Inferior parietal cortex (tissue), 1 donor: ENCODE measurements around the gene CNIH3.

Experiments used
- DNase-seq: peaks from one replicate; pipeline ENCODE4 v3.0.0-alpha.2; 2016; ENCODE audit errors: extremely low spot score

The CNIH3 gene

DNA sequence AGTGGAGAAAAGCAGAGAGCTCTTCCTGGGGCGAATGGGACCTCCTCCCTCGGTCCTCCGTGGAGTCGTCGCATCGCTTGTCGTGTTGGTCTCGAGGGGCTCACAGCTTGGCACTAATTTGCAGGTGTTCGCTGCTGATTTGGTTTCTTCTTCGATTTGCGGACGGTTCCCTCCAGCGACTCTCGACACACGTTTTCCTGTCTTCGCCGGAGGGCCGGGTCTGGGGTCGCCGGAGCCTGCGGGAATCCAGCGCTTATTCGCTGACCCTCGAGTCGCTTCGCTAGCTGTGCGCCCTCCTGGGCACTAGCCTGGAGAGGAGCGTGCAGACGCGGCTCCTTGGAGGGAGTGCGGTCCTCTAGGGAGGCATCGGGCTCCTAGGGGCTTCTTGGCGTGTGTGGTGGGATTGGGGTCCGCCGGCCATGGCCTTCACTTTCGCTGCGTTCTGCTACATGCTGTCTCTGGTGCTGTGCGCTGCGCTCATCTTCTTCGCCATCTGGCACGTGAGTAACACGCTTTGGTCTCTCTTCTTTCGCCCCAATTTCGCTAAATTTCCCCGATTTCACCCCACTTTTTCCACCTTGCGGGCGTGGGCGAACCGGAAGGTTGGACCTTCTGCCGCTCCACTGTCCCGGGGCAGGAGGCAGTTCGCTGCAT is 766 bp downstream of the CNIH3 start:
- no peak for DNase-seq

DNA sequence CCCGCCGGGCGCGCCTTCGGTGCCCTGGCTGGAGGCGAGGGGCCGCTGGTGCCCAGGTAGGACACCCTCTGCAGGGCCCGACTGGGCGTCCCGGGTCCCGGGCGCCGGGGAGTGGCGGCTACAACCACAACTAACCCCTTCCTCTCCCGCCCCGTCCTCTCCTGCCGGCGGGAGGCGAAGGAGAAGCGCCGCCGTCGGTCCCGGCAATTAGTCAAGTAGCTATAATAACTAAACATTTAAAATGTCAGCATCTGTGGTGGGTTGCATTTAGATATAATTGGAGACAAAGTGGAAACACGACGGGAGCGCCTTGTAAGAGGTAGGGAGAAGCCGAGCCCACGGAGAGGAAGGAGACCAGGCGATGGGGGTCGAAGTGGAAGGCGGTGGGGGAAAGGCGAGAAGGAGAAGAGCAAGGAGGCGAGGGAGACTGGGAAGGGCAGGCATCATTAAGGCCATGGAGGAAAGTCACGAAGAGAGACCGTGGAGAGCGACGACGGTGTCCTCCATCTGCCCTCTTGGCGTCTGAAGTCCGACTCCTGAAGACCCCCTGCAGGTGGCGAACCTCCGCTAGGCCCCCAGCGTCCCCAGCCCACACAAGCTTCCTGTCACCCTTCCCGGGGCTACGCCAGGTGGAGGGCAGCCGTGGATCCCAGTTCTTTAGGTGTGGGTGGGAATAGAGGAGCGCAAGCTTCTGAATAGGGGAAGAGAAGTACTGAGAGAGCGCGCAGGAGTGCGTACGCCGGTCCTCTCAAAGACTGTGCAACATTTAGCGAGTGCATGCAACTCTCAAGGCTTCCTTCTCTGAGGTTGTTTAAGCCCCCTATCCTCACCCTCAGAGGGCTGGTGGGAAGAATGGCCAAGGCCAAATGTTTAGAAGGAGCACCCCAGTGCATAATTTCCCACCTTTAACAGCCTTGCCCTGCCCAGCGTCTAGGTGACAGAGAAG is 1.6 kb downstream of the CNIH3 start:
- DNase-seq = no peak

GRCh38 chr1:224619209-224619608 is 3.1 kb downstream of the CNIH3 start:
- no peak for DNase-seq

GRCh38 chr1:224620105-224620504 is 4.0 kb downstream of the CNIH3 start:
- DNase-seq = no peak

DNA sequence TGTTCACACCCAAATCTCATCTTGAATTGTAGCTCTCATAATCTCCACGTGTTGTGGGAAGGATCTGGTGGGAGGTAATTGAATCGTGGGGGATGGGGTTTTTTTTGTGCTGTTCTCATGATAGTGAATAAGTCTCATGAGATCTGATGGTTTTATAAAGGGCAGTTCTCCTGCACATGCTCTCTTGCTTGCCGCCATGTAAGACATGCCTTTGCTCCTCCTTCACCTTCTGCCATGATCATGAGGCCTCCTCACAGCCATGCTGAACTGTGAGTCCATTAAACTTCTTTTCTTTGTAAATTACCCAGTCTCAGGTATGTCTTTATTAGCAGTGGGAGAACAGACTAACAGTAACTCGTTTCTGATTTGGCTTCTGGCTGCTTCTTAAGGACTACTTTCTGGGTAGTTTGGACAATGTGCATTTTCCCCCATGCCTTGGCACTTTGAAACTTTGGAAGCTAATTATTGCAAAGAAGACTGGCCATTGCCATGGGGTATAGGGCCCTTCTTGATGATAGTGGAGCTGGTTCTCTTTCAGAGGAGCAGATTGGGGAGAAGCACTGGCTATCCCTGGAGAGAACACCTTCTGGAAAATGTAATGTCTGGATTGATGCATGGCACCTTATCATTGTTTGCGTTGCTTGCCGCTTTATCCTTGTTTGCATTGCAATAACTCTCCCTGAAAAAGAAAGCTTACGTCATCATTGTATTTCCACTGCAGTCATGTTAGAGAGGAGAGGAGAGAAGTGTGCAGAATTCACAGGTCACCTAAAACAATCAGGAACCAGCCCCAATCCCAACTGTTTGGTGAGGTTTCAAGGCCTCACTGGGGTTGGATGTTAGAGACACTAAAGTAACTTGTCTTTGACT is 5.9 kb downstream of the CNIH3 start:
- DNase-seq = no peak

GRCh38 chr1:224622831-224623230 is 6.7 kb downstream of the CNIH3 start:
- DNase-seq = no peak

DNA sequence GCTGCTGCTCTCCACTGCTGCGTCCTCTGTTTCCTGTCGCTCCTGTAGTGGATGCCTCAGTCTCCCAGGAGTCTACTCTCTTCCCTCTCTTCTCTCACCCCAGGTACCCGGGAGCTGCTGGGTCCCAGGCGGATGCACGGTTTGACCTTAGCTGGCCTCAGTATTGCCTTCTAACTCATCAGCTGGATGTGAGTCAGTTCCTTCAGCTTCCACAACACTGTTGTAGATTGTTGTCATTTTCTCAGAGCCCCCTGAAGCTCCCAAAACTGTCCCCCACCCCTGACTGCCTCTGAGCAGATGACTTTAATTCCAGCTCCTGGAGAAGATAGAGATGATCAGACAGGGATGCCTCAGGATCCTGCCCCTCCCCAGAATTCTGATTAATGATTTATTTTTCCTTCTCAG is 7.2 kb downstream of the CNIH3 start:
- no peak for DNase-seq

GRCh38 chr1:224623743-224624333 is 7.7 kb downstream of the CNIH3 start:
- no peak for DNase-seq

GRCh38 chr1:224624432-224624831 is 8.3 kb downstream of the CNIH3 start:
- no peak for DNase-seq

- no peak for DNase-seq
Observed at GRCh38 chr1:224626042-224626441, 9.9 kb downstream of the CNIH3 start.

- DNase-seq = no peak
Observed at GRCh38 chr1:224629965-224630364, 13.8 kb downstream of the CNIH3 start.

GRCh38 chr1:224631462-224632115 is 15.5 kb downstream of the CNIH3 start:
- no peak for DNase-seq

- no peak for DNase-seq
Observed at GRCh38 chr1:224632381-224632871, 16.3 kb downstream of the CNIH3 start.

- DNase-seq = no peak
Observed at GRCh38 chr1:224632921-224633321, 16.8 kb downstream of the CNIH3 start.

DNA sequence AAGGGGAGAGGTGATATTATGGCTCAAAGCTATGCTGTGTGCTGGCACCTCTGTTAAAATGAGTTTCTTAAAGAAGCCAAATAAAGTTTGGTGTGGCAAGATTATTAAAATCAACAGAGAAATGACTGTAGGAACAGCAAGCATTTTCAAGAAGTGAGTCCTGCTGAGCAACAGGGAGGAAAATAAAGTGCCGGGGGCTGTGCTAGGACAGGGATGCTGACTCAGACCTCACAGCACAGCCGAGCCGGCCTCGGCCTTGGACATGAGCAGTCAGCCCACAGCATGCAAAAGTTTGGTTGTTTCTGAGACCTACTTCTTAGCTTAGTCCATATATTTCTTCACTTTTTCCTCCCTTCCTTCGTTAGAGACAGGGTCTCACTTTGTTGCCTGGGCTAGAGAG is 19.2 kb downstream of the CNIH3 start:
- DNase-seq = no peak

DNA sequence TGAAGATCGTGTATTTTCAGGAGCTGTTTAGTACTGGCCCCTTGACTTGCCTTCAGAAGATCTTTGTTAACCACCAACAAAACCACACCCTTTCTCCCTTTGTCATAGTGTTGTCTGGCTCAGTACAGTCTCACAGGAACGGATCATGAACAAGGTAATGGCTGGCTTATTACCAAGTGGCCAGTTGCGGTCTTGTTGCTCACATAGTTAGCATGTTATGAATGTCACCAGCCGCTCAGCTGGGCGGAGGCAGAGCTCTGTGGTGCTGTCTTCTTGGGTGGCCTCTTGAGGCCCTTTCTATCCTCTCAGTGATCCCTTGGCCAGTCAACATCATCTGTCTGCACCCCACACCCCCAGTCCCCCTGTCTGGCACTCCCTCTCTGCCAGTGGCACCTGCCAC is 21.4 kb downstream of the CNIH3 start:
- no peak for DNase-seq

GRCh38 chr1:224637936-224638335 is 21.8 kb downstream of the CNIH3 start:
- no peak for DNase-seq

GRCh38 chr1:224639426-224639975 is 23.4 kb downstream of the CNIH3 start:
- no peak for DNase-seq

GRCh38 chr1:224640018-224640417 is 23.9 kb downstream of the CNIH3 start:
- DNase-seq = no peak

DNA sequence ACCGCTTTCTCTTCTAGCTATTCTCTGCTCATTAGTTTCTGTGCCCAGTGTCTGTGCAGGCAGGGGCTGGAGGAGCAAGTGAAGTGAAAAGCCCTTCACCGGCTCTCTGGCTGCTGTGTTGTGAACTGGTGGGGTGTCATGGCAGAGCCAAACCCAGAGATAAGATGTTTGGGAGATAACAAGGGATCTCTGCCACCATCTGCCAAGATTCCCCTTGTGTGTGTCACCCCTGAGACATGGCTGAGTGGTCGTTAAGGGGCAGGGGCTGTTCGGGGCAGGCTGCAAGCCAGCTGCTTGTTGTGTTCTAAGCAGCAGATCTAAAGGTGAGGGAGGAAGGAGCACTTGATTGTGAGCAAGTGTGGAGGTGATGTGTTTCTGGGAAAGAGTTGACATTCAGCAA is 24.5 kb downstream of the CNIH3 start:
- no peak for DNase-seq

- no peak for DNase-seq
Observed at GRCh38 chr1:224641030-224641429, 24.9 kb downstream of the CNIH3 start.
